HG03045 (cell line): ENCODE data around the gene PXN.

Source experiments
- ATAC-seq: cut with Tn5 transposase; IDR thresholded peaks from one replicate; pipeline ENCODE4 v1.9.1; 2021; ENCODE audit warnings: mild to moderate bottlenecking, moderate library complexity; ENCODE audit not compliant: unreplicated experiment

PXN gene

DNA sequence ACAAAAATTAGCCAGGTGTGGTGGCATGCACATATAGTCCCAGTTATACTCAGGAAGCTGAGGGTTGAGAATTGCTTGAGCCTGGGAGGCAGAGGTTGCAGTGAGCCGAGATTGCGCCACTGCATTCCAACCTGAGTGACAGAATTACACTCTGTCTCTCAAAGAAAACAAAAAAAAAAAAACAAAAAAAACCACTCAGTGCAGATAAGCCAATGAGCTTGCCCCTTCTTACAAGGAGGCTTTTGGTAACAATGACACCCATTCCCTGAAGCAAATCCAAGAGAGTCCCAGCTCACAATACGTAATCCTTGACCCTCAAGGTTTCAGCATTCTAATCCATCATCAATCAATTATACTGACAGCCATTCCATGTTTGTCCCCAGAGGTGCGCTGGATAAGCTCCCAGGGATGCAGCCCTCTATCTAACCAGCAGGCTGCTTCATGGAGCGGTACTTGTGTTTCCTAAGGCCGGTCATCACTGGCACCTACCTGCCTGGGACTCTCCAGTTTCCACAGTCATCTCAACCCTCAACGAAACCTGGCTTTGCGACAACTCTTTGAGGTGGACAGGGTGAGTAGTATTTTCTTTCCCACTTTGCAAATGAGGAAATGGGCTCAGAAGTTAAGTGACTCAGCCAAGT is 83.4 kb downstream of the PXN start:
- ATAC-seq = no peak

GRCh38 chr12:120180975-120181374 is 84.6 kb downstream of the PXN start:
- ATAC-seq = no peak

GRCh38 chr12:120175537-120175936 is 90.0 kb downstream of the PXN start:
- ATAC-seq = no peak

DNA sequence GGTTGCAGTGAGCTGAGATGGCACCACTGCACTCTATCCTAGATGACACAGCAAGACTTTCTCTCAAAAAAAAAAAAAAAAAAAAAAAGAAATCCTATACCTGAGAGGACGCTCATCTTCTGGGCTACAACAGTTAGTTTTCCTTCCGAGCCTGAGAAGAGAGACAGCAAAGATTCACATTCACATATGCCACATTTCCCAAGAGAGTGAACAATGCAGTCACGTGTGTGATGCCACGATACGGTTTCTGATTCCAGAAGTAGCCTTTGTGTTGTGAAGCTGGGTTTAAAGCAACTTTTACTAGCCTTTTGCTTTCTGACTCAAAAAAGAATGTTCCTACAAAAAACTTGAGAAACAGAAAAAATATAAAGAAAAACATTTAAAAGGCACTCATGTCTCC is 90.5 kb downstream of the PXN start:
- ATAC-seq = no peak

DNA sequence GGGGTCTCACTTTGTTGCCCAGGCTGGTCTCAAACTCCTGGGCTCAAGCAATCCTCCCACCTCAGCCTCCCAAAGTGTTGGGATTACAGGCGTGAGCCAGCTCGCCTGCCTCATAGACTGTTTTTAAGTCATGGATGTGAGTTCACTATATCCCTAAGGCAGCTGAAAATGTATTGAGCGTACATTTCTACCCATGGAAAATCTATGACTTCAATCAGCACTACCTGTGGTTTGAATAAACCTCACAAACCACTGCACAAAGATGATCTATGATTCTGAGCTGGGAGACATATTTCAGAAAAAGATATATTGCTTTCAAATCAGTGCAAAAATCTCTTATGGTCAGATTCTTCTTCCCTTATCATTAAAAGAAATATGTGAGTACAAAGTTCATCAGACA is 93.5 kb downstream of the PXN start:
- no peak for ATAC-seq

- ATAC-seq = no peak
These were observed 94.9 kb downstream of the PXN start for GRCh38 chr12:120170631-120171030.

DNA sequence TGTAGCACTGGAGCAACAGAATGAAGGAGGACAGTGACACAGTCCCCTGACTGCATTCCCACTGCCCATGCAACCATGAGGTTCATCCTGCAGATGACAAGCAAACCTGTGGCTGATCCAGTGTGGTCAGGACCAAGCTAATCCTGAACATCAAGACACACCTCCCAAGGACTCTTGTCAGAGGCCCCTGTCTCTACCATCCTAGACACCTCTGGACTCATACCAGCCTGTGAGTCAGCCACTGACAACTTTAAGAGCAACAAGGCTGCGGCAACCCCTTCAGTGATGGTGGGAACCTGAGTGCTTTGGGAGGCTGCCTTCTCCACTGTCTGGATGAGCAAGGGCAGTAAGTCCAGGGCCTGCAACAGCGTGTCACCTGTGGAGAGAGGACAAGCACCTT is 95.6 kb downstream of the PXN start:
- no peak for ATAC-seq

DNA sequence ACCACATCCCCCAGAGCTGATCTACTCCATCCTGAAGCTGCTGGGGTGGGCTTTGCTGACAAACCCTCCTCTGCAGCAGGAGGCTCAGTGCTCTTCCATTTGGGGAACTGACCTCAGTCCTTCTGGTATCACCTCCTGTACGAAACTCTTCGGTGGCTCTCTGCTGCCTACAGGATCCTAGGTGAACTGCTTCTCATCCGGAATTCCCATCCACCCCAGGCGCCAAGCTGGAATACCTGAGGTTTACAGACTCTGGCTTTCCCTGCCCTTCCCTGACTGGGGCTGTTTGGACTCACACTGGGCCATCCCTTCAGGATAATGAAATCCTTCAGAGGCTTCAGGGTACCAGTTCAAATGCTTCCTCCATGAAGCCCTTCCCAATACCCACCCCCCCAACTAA is 97.2 kb downstream of the PXN start:
- no peak for ATAC-seq

- no peak for ATAC-seq
These were observed 97.9 kb downstream of the PXN start for GRCh38 chr12:120167529-120168095.

GRCh38 chr12:120164293-120164692 is 101.2 kb downstream of the PXN start:
- ATAC-seq = no peak

DNA sequence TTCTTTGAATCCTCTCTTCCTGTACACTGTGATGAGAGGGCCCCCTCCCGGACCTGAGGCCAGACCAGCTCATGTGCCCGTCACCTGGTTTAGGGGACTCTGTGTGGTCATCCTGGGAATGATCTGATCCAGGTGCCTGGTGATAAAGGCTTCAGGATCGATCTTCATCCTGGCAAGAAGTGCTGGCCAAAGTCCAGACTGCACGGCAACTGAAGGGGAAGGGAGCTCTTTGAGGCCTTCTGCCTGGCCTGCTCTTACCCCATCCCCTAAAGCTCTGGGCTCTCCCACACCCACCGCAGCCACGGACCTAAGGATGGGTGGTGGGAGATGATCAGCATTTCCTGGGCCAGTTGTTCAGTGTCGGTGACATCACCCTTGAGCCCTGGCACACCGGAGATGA is 102.8 kb downstream of the PXN start:
- no peak for ATAC-seq

- no peak for ATAC-seq
These were observed 103.7 kb downstream of the PXN start for GRCh38 chr12:120161852-120162251.
